Ascending aorta (tissue), 2 donors: Measurements from ENCODE around the gene TCP11L1. TPM values are rescaled to one million over a fixed set of nuclear protein-coding genes. Genes with fewer than 3 reads are reported as not detected.

ENCODE experiments used
- DNase-seq, 2 donors: peaks; one replicate each; pipeline ENCODE4 v3.0.0-alpha.2; 2019; ENCODE audit warnings: low spot score in 2 of 2
- H3K27ac ChIP-seq, 2 donors: fragments of 200-600 bp; sonication (generic); one replicate each; pipeline ENCODE4 v1.5.1; 2016 to 2017; ENCODE audit warnings: mild to moderate bottlenecking in 1 of 2
- H3K27me3 ChIP-seq: fragments of 200-600 bp; sonication (generic); one replicate; pipeline ENCODE4 v1.5.1; 2017
- H3K36me3 ChIP-seq, 2 donors: fragments of 200-600 bp; sonication (generic); one replicate each; pipeline ENCODE4 v1.5.1; 2016
- H3K4me1 ChIP-seq, 2 donors: fragments of 200-600 bp; sonication (generic); one replicate each; pipeline ENCODE4 v1.5.1; 2016 to 2017; ENCODE audit warnings: mild to moderate bottlenecking in 1 of 2
- H3K4me3 ChIP-seq, 2 donors: fragments of 200-600 bp; sonication (generic); one replicate each; pipeline ENCODE4 v1.5.1; 2016 to 2017; ENCODE audit warnings: mild to moderate bottlenecking in 1 of 2
- H3K9me3 ChIP-seq, 2 donors: fragments of 200-600 bp; sonication (generic); one replicate each; pipeline ENCODE4 v1.5.1; 2016
- intact Hi-C: fragments of 100-400 bp; cut with DNase I; formaldehyde crosslinking; loops from one replicate; pipeline ENCODE4 v1.15.1; 2023
- total RNA-seq: library from RNA; depleted of rRNA; stranded (reverse); fragments of >200 nt; gene quantifications from one replicate; pipeline ENCODE4 v1.1.0, GENCODE V29; 2016
- TF ChIP-seq, protein P1 (sequence below), 3 experiments: fragments of 200-600 bp in 2 of 3; fragments of 450-650 bp in 1 of 3; sonication (generic) in 2 of 3; IDR thresholded peaks; one replicate each; pipeline ENCODE4 v1.5.1; 2016 to 2019; ENCODE audit warnings: antibody characterized with exemption in 3 of 3, mild to moderate bottlenecking in 1 of 3, moderate library complexity in 1 of 3

The TCP11L1 gene
- total RNA-seq, 1 donor from 2014 or later: 33.6 TPM

DNA sequence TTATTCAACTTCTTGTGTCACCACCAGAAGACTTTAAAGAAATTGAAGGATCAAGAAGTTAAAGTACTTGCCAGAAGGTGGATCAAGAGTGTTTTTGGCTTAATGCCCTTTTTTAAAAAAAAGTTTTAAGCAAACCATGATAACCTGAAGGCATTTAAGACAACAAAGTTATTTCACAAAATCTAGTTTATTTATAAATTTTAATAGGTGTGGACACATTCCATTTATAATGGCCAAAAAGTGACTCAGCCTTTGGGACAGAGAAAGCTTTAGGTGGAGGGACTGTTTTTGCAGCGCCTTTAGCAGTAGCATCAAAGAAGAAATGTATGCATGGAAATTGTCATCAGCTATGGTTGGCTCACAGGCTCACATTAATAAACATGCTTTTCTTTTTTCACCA is 17.9 kb downstream of the TCP11L1 start:
- no peak overlapping the region for H3K4me3 ChIP-seq
- H3K4me1 ChIP-seq: no peaks in the 10 kb centered on the region
- TF ChIP-seq, protein P1, sequence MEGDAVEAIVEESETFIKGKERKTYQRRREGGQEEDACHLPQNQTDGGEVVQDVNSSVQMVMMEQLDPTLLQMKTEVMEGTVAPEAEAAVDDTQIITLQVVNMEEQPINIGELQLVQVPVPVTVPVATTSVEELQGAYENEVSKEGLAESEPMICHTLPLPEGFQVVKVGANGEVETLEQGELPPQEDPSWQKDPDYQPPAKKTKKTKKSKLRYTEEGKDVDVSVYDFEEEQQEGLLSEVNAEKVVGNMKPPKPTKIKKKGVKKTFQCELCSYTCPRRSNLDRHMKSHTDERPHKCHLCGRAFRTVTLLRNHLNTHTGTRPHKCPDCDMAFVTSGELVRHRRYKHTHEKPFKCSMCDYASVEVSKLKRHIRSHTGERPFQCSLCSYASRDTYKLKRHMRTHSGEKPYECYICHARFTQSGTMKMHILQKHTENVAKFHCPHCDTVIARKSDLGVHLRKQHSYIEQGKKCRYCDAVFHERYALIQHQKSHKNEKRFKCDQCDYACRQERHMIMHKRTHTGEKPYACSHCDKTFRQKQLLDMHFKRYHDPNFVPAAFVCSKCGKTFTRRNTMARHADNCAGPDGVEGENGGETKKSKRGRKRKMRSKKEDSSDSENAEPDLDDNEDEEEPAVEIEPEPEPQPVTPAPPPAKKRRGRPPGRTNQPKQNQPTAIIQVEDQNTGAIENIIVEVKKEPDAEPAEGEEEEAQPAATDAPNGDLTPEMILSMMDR (IDR thresholded peaks at IDR 0.05): no peak
- H3K27me3 ChIP-seq: no peaks in the 10 kb centered on the region
- no peaks in the 10 kb centered on the region for H3K9me3 ChIP-seq
- intact Hi-C loops: no loop called here
- peaks cover 39 to 49% of the 10 kb centered on the region in 2 donors for H3K36me3 ChIP-seq
- no peak overlapping the region for H3K27ac ChIP-seq
- DNase-seq: no peak

DNA sequence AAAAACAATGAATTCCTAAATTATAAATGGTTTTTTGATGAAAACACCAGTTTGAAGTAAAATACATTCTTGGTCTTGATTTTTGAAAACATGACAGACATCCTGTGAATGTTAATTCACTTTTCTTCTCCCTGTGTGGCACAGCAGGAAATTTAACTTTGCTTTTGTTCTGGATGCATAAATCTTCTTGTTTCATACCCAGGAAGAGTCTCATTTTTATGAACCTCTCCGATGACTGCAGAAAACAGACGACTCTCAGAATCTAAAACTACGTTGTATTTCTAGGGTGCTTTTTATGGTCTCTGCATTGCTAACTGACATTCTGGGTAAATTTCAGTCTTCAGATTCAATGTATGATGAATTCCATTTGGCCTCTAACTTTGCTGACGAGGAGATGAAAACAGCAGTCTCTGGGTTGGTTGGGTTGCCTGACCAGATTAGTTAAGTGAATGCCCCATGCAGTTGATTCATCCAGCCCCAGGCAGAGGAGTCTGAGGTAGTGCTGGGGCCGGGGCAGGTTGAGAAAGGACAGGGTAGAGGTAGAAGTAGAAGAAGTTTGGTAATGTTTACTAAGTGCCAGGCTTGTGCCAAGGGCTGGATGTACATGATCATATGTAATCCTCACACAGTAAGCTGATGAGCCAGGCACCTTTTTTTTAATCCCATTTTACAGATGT is 20.1 kb downstream of the TCP11L1 start:
- Histone ChIP-seq H3K4me3 (no peak overlapping the region), H3K27me3 (no peaks in the 10 kb centered on the region), H3K9me3 (no peaks in the 10 kb centered on the region), H3K4me1 (no peaks in the 10 kb centered on the region), H3K36me3 (peaks cover 45 to 50% of the 10 kb centered on the region in 2 donors), H3K27ac (no peak overlapping the region)
- intact Hi-C loops: no loop called here
- DNase-seq: no peak
- TF ChIP-seq, protein P1 (IDR thresholded peaks at IDR 0.05): no peak

DNA sequence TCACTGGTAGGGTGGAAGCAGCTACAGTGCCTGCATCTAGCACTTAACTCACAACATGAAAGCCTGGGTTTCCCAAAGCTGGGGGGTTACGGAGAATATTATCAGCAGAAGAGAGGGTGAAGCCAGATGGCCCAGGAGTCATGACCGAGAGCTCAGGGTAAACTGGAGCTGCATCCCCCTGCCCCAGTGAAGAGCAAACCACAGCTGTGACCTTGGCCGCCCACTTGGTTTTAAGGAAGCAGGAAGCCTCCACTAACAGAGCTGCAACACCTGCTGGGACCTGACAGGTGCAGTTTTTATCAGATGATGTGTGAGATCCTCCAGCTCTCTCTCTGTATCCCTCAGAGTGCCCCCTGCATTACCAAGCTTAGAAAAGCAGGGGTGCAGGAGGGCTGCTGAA is 20.9 kb downstream of the TCP11L1 start:
- Histone ChIP-seq H3K36me3 (peaks cover 48 to 49% of the 10 kb centered on the region in 2 donors), H3K4me1 (no peaks in the 10 kb centered on the region), H3K4me3 (no peak overlapping the region), H3K27me3 (no peaks in the 10 kb centered on the region), H3K9me3 (no peaks in the 10 kb centered on the region), H3K27ac (no peak overlapping the region)
- intact Hi-C loops: no loop called here
- TF ChIP-seq, protein P1 (IDR thresholded peaks at IDR 0.05): no peak
- DNase-seq: no peak

DNA sequence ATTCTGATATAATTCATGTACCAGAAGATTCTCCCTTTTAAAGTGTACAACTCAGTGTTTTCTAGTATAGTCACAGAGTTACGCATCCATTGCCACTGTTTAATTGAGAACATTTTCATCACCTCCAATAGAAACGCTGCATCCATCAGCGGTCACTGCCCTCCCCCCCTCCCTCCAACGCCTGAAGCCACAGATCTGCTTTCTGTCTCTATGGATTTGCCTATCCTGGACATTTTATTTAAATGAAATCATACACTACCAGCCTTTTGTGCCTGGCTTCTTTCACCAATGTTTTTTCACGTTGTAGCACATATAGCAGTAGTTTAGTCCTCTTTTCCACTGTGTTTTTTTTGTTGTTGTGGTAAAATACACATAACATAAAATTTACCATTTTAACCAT is 22.8 kb downstream of the TCP11L1 start:
- H3K27ac ChIP-seq: no peak overlapping the region

DNA sequence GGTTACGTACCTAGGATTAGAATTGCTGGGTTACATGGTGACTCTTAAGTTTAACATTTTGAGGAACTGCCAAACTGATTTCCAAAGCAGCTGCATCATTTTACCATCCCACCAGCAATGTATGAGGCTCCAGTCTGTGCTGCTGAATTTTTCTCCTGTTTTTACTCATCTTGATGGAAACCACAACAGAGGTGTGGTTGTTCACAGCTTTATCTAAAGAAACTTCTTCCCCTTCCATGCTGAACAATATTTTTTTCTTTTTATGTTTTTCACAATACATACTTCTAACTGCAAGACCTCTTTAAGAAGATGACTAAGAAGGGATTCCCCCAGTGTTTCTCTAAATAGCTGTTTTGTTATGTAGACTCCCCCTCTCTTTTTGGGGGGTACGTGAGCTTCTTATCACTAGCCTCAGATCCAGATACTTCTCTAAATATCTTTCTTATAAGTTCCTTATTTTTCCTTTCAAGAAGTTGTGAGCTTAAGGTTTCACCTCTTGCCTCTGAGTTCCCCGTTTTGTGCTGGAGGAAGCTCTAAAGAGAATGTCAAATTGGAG is 24.0 kb downstream of the TCP11L1 start:
- no peak for DNase-seq
- H3K9me3 ChIP-seq: no peaks in the 10 kb centered on the region
- peaks cover 65 to 69% of the 10 kb centered on the region in 2 donors for H3K36me3 ChIP-seq
- no peak overlapping the region for H3K4me3 ChIP-seq
- TF ChIP-seq, protein P1 (IDR thresholded peaks at IDR 0.05): no peak
- intact Hi-C loops: no loop called here
- H3K4me1 ChIP-seq: no peaks in the 10 kb centered on the region
- no peaks in the 10 kb centered on the region for H3K27me3 ChIP-seq
- H3K27ac ChIP-seq: no peak overlapping the region

More for the DNA sequence above, 22.8 kb downstream of the TCP11L1 start:
- Histone ChIP-seq H3K4me1 (no peaks in the 10 kb centered on the region), H3K36me3 (peaks cover 63 to 68% of the 10 kb centered on the region in 2 donors), H3K9me3 (no peaks in the 10 kb centered on the region), H3K27me3 (no peaks in the 10 kb centered on the region), H3K4me3 (no peak overlapping the region)
- DNase-seq: no peak
- TF ChIP-seq, protein P1 (IDR thresholded peaks at IDR 0.05): no peak
- intact Hi-C loops: no loop called here
